AG09319 (cell line): ENCODE measurements around the gene MORN1.

Experiments used
- DNase-seq: peaks from one replicate; pipeline ENCODE4 v3.0.0-alpha.2; 2010; ENCODE audit warnings: low read depth; ENCODE audit errors: extremely low read depth
- TF ChIP-seq, protein P1 (sequence below): IDR thresholded peaks from 2 replicates; pipeline ENCODE4 v1.5.1; 2011; ENCODE audit warnings: low read depth, mild to moderate bottlenecking, inconsistent platforms, low read length, moderate library complexity

MORN1 gene

GRCh38 chr1:2352341-2352896 lies 38.9 kb downstream of the MORN1 start:
- DNase-seq, result no peak

DNA sequence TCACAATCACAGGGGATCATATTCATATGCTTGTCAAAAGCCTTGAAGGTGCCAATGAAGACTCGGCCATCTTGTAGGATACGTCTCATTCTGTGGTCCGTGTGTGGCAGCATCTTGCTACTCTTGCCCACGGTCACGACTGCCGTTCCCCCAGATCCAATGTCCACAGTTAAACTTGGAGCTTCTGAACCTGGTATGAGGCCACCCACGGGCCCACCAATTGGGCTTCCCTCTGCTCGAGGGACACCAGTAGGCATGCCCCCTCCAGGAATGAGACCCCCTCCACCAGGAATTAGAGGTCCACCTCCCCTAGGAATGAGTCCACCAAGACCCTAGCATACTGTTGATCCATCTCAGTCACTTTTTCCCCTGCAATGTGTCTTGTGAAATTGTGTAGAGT lies 39.6 kb downstream of the MORN1 start:
- no peak for DNase-seq
- TF ChIP-seq, protein P1, sequence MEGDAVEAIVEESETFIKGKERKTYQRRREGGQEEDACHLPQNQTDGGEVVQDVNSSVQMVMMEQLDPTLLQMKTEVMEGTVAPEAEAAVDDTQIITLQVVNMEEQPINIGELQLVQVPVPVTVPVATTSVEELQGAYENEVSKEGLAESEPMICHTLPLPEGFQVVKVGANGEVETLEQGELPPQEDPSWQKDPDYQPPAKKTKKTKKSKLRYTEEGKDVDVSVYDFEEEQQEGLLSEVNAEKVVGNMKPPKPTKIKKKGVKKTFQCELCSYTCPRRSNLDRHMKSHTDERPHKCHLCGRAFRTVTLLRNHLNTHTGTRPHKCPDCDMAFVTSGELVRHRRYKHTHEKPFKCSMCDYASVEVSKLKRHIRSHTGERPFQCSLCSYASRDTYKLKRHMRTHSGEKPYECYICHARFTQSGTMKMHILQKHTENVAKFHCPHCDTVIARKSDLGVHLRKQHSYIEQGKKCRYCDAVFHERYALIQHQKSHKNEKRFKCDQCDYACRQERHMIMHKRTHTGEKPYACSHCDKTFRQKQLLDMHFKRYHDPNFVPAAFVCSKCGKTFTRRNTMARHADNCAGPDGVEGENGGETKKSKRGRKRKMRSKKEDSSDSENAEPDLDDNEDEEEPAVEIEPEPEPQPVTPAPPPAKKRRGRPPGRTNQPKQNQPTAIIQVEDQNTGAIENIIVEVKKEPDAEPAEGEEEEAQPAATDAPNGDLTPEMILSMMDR, result no peak

More at GRCh38 chr1:2352341-2352896, 38.9 kb downstream of the MORN1 start:
- TF ChIP-seq, protein P1, result no peak

DNA sequence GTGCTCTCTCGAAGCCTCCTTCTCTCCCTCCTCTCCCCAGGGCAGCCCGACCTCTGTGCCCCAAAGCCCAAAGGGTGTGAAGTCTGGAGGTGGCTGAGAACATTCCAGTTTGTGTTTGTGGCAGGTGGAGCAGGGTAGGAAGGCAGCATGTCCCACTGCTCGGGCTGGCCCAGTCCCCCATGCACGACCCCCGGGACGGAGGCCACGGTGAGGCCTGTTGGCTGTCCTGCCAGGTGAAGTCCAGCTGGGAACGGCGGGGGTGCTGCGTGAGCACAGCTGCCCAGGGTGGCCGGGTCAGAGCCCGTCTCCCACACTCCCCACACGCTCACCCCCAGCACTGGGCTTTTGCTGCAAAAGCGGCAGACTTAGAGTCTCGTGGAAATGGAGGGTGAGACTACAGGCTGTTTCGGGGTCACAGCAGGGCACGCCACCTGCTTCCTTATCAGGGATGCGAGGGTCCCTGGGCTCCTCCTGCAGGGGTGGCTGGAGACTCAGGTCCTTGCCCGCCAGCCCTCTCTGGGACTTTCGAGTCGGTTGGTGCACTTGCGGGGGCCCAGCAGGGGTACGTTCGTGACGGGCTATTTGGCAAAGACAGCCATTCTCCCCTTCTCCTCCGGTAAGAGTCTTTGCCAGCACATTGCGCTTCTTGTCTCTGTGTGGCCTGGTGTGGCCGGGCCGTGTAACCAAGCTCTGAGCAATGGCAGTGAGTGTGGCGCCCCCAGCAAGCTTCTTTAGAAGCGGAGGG lies 40.3 kb downstream of the MORN1 start:
- no peak for DNase-seq

GRCh38 chr1:2350501-2350900 lies 40.9 kb downstream of the MORN1 start:
- TF ChIP-seq, protein P1, result no peak
- no peak for DNase-seq

More for the DNA sequence above, 40.3 kb downstream of the MORN1 start:
- TF ChIP-seq, protein P1, result no peak

- TF ChIP-seq, protein P1, result no peak
- no peak for DNase-seq
Measured at GRCh38 chr1:2349806-2350205, 41.5 kb downstream of the MORN1 start.

DNA sequence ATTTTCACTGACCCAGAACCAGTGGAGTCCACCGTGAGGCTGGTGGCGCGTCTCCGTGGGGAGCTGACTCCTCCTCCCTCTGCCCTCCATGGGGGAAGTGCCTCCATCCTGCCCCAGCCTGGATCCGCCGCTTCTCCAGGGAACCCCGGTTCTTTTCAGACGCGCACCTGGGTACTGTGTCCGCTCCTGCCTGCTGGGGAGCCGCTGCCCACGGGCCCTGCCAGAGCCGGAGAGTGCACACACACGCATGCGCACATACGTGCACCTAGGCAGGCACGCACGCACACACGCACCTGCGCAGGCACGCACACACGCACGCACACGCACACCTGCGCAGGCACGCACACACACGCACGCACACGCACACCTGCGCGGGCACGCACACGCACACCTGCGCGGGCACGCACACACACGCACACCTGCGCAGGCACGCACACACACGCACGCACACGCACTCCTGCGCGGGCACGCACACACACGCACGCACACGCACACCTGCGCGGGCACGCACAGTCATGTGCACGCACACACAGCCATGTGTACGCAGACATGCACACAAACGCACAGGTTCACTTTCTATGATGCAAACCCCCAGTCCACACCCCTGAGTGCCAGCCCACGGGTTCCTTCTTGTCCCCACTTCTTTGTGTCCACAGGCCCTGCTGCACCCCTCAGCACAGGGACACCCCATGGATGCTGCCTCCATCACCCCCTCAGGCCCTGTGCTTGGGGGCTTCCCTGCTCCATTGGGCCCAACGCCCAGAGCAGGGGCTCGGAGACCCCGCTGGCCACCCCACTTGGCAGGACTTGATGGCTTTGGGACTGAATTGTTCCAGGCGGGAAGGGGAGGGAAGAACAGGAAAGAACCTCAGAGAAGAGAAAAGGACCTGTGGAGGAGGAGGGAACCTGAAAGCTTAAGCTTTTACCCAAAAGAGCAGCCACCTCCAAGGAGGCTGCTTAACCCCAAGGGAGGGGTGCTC lies 42.7 kb downstream of the MORN1 start:
- TF ChIP-seq, protein P1, result no peak
- DNase-seq, result no peak
